Stimulated activated CD8-positive, alpha-beta memory T cell treated with anti-CD3 and anti-CD28 coated beads, Interleukin-12 subunit alpha, Interleukin-12 subunit beta, amount 100 ng/mL, for 4 hours (primary cell): ENCODE results near the gene BRAF.
"Not testable (repeated sequence)": the region's sequence is repeated elsewhere in the genome, so short reads cannot be mapped to it uniquely, and the experiment has no call there.

Source experiments
- DNase-seq: peaks from one replicate; pipeline ENCODE4 v3.0.0-alpha.2; 2020; ENCODE audit warnings: low read depth

BRAF gene

GRCh38 chr7:140918236-140918635 lies 6.5 kb downstream of the BRAF start:
- DNase-seq = no peak

GRCh38 chr7:140917258-140917657 lies 7.5 kb downstream of the BRAF start:
- DNase-seq = no peak

- no peak for DNase-seq
Measured at GRCh38 chr7:140915935-140916555, 8.7 kb downstream of the BRAF start.

GRCh38 chr7:140914083-140914482 lies 10.6 kb downstream of the BRAF start:
- no peak for DNase-seq

- not testable (repeated sequence) for DNase-seq
Measured at GRCh38 chr7:140913596-140913928, 11.2 kb downstream of the BRAF start.

GRCh38 chr7:140911746-140912145 lies 13.0 kb downstream of the BRAF start:
- no peak for DNase-seq

GRCh38 chr7:140909476-140910161 lies 15.1 kb downstream of the BRAF start:
- no peak for DNase-seq

- DNase-seq = no peak
Measured at GRCh38 chr7:140908361-140908760, 16.4 kb downstream of the BRAF start.

- no peak for DNase-seq
Measured at GRCh38 chr7:140903741-140904480, 20.8 kb downstream of the BRAF start.

- DNase-seq = no peak
Measured at GRCh38 chr7:140902303-140902953, 22.3 kb downstream of the BRAF start.

GRCh38 chr7:140901941-140902302 lies 22.8 kb downstream of the BRAF start:
- DNase-seq = no peak

GRCh38 chr7:140899883-140900282 lies 24.8 kb downstream of the BRAF start:
- no peak for DNase-seq

GRCh38 chr7:140898786-140899536 lies 25.8 kb downstream of the BRAF start:
- DNase-seq = no peak

GRCh38 chr7:140896996-140897395 lies 27.7 kb downstream of the BRAF start:
- DNase-seq = no peak

- no peak for DNase-seq
Measured at GRCh38 chr7:140889645-140890044, 35.1 kb downstream of the BRAF start.

GRCh38 chr7:140889150-140889549 lies 35.6 kb downstream of the BRAF start:
- DNase-seq = no peak

- DNase-seq = no peak
Measured at GRCh38 chr7:140888087-140888486, 36.6 kb downstream of the BRAF start.

GRCh38 chr7:140885735-140886334 lies 38.9 kb downstream of the BRAF start:
- DNase-seq = no peak

- DNase-seq = no peak
Measured at GRCh38 chr7:140883378-140883777, 41.4 kb downstream of the BRAF start.

- DNase-seq = not testable (repeated sequence)
Measured at GRCh38 chr7:140882834-140883233, 41.9 kb downstream of the BRAF start.

- DNase-seq = no peak
Measured at GRCh38 chr7:140881507-140882228, 43.1 kb downstream of the BRAF start.
